ENCODE measurements around the gene LRIT2. TPM values are rescaled to one million over a fixed set of nuclear protein-coding genes. Genes with fewer than 3 reads are reported as not detected.

The LRIT2 gene
- polyA plus RNA-seq, 1 donor from 2014 or later: not detected

DNA sequence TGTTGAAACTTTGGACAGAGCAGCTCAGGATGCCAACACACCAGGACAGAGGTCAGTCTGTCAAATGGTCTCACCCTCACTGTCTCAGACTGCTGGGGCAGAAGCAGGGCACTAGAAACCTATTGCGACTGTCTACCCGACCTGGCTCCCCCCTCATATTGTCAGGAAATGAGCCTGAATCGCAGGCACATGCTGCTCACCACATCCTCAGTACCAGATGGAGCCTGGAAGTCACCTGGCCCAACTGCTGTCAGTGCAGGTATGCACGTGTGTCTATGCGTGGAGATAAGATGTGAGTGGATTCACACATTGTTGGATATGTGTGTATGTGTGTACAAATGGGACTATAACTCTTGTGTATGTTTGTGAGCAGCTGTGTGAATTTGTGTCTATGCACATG, 34.2 kb downstream of the LRIT2 start:
- H4K20me1 ChIP-seq (ENCODE audit: insufficient read depth): no peaks in the 10 kb centered on the region
- H3K27me3 ChIP-seq (ENCODE audit: insufficient read depth, low read depth, low read length): peaks cover 30% of the 10 kb centered on the region
- H3K4me2 ChIP-seq (ENCODE audit: low read length): no peak overlapping the region
- no peak overlapping the region for H3K9ac ChIP-seq (ENCODE audit: low read length)
- H3K9me3 ChIP-seq (ENCODE audit: low read length): no peaks in the 10 kb centered on the region
- H3K79me2 ChIP-seq (replicated peaks; ENCODE audit: insufficient read depth, low read length): no peaks in the 10 kb centered on the region
- no peaks in the 10 kb centered on the region for H3K36me3 ChIP-seq (ENCODE audit: insufficient read depth, low read length)
- no peak overlapping the region for H3K4me3 ChIP-seq (ENCODE audit: low read length)
- TF ChIP-seq POLR2AphosphoS5 (IDR thresholded peaks at IDR 0.05) (no peak), EP300 (conservative IDR thresholded peaks at IDR 0.05; ENCODE audit: poor library complexity, severe bottlenecking) (no peak), MXI1 (conservative IDR thresholded peaks at IDR 0.05; ENCODE audit: poor library complexity, severe bottlenecking) (no peak), RAD21 (conservative IDR thresholded peaks at IDR 0.05) (no peak), SMC3 (conservative IDR thresholded peaks at IDR 0.05; ENCODE audit: poor library complexity) (no peak), EZH2 (IDR thresholded peaks at IDR 0.05; ENCODE audit: borderline replicate concordance, insufficient read depth, low read length, poor library complexity, severe bottlenecking) (no peak)
- no peaks in the 10 kb centered on the region for H3F3A ChIP-seq (ENCODE audit: insufficient read depth, low read length, poor library complexity, severe bottlenecking)
- H2AFZ ChIP-seq (ENCODE audit: low read depth, low read length): no peak overlapping the region
- no peaks in the 10 kb centered on the region for H3K9me2 ChIP-seq (ENCODE audit: insufficient read depth, low read length)
- no peak overlapping the region for H3K27ac ChIP-seq (ENCODE audit: low read length)

DNA sequence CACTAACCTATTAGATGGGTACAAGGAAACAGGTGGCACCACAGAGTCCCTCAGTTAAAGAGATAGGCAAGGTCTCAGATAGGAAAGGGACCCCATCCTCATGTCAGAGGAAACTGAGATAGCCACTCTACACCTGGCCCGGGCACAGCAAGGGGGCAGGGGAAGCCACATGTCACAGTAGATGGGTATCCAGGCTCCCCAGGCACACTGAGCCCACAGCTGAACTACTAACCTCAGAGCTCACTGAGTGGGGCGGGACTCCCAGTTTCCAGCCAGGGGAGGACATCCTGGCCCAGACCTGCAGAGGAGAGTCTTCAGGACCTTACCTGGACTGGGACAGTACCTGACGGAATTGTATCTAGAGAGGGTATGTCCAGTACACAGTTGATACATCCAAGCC, 34.7 kb downstream of the LRIT2 start:
- TF ChIP-seq TAF1 (IDR thresholded peaks at IDR 0.05; ENCODE audit: low read depth): no peak
- TF ChIP-seq EZH2 (IDR thresholded peaks at IDR 0.05; ENCODE audit: borderline replicate concordance, insufficient read depth, low read length, poor library complexity, severe bottlenecking): no peak
- TF ChIP-seq EP300 (conservative IDR thresholded peaks at IDR 0.05; ENCODE audit: poor library complexity, severe bottlenecking): no peak
- TF ChIP-seq, protein P1, sequence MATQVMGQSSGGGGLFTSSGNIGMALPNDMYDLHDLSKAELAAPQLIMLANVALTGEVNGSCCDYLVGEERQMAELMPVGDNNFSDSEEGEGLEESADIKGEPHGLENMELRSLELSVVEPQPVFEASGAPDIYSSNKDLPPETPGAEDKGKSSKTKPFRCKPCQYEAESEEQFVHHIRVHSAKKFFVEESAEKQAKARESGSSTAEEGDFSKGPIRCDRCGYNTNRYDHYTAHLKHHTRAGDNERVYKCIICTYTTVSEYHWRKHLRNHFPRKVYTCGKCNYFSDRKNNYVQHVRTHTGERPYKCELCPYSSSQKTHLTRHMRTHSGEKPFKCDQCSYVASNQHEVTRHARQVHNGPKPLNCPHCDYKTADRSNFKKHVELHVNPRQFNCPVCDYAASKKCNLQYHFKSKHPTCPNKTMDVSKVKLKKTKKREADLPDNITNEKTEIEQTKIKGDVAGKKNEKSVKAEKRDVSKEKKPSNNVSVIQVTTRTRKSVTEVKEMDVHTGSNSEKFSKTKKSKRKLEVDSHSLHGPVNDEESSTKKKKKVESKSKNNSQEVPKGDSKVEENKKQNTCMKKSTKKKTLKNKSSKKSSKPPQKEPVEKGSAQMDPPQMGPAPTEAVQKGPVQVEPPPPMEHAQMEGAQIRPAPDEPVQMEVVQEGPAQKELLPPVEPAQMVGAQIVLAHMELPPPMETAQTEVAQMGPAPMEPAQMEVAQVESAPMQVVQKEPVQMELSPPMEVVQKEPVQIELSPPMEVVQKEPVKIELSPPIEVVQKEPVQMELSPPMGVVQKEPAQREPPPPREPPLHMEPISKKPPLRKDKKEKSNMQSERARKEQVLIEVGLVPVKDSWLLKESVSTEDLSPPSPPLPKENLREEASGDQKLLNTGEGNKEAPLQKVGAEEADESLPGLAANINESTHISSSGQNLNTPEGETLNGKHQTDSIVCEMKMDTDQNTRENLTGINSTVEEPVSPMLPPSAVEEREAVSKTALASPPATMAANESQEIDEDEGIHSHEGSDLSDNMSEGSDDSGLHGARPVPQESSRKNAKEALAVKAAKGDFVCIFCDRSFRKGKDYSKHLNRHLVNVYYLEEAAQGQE (IDR thresholded peaks at IDR 0.05; ENCODE audit: borderline replicate concordance): no peak
- TF ChIP-seq POLR2AphosphoS5 (IDR thresholded peaks at IDR 0.05): no peak
- TF ChIP-seq SMC3 (conservative IDR thresholded peaks at IDR 0.05; ENCODE audit: poor library complexity): no peak
- no peak for TF ChIP-seq MXI1 (conservative IDR thresholded peaks at IDR 0.05; ENCODE audit: poor library complexity, severe bottlenecking)
- TF ChIP-seq RAD21 (conservative IDR thresholded peaks at IDR 0.05): no peak
- TF ChIP-seq, protein P2, sequence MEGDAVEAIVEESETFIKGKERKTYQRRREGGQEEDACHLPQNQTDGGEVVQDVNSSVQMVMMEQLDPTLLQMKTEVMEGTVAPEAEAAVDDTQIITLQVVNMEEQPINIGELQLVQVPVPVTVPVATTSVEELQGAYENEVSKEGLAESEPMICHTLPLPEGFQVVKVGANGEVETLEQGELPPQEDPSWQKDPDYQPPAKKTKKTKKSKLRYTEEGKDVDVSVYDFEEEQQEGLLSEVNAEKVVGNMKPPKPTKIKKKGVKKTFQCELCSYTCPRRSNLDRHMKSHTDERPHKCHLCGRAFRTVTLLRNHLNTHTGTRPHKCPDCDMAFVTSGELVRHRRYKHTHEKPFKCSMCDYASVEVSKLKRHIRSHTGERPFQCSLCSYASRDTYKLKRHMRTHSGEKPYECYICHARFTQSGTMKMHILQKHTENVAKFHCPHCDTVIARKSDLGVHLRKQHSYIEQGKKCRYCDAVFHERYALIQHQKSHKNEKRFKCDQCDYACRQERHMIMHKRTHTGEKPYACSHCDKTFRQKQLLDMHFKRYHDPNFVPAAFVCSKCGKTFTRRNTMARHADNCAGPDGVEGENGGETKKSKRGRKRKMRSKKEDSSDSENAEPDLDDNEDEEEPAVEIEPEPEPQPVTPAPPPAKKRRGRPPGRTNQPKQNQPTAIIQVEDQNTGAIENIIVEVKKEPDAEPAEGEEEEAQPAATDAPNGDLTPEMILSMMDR (IDR thresholded peaks at IDR 0.05; ENCODE audit: poor library complexity, severe bottlenecking): no peak
- Histone ChIP-seq H3K9me2 (ENCODE audit: insufficient read depth, low read length) (no peaks in the 10 kb centered on the region), H3K4me3 (ENCODE audit: low read length) (no peak overlapping the region), H3K4me2 (ENCODE audit: low read length) (no peak overlapping the region), H3K9me3 (ENCODE audit: low read length) (no peaks in the 10 kb centered on the region), H3K27me3 (ENCODE audit: insufficient read depth, low read depth, low read length) (peaks cover 26% of the 10 kb centered on the region), H3K79me2 (replicated peaks; ENCODE audit: insufficient read depth, low read length) (no peaks in the 10 kb centered on the region), H4K20me1 (ENCODE audit: insufficient read depth) (no peaks in the 10 kb centered on the region), H2AFZ (ENCODE audit: low read depth, low read length) (no peak overlapping the region), H3K27ac (ENCODE audit: low read length) (no peak overlapping the region), H3K9ac (ENCODE audit: low read length) (no peak overlapping the region), H3K36me3 (ENCODE audit: insufficient read depth, low read length) (no peaks in the 10 kb centered on the region), H3F3A (ENCODE audit: insufficient read depth, low read length, poor library complexity, severe bottlenecking) (no peaks in the 10 kb centered on the region)

All from neural cell (in vitro differentiated cells).